Tibial artery (tissue), 4 donors: ENCODE data around the gene PLSCR2.
"Not testable (repeated sequence)": the region's sequence is repeated elsewhere in the genome, so short reads cannot be mapped to it uniquely, and the experiment has no call there.

Experiments used
- DNase-seq, 2 donors: peaks; one replicate each; pipeline ENCODE4 v3.0.0-alpha.2; 2019
- H3K27ac ChIP-seq, 2 donors: fragments of 200-600 bp; sonication (generic) in 1 of 2; 1 replicate in 1 of 2; 2 replicates in 1 of 2; pipeline ENCODE4 v1.5.1; 2018 to 2019; ENCODE audit warnings: mild to moderate bottlenecking in 1 of 2
- H3K27me3 ChIP-seq, 2 donors: fragments of 200-600 bp; sonication (generic) in 1 of 2; one replicate each; pipeline versions ENCODE4 v1.5.1 to v1.6.0; 2016 to 2019
- H3K36me3 ChIP-seq, 3 donors: fragments of 200-600 bp; sonication (generic) in 2 of 3; one replicate each; pipeline ENCODE4 v1.5.1; 2016 to 2019; ENCODE audit warnings: mild to moderate bottlenecking in 2 of 3
- H3K4me1 ChIP-seq, 4 donors: fragments of 200-600 bp; sonication (generic) in 2 of 4; 1 replicate in 3 of 4; 2 replicates in 1 of 4; pipeline ENCODE4 v1.5.1; 2016 to 2019
- H3K4me3 ChIP-seq, 2 donors: fragments of 200-600 bp; sonication (generic) in 1 of 2; 1 replicate in 1 of 2; 2 replicates in 1 of 2; pipeline ENCODE4 v1.5.1; 2018 to 2019; ENCODE audit warnings: mild to moderate bottlenecking in 2 of 2
- H3K9me3 ChIP-seq, 3 donors: fragments of 200-600 bp; sonication (generic) in 1 of 3; one replicate each; pipeline ENCODE4 v1.5.1; 2016 to 2019
- intact Hi-C: fragments of 100-400 bp; cut with DNase I; formaldehyde crosslinking; loops from one replicate; pipeline ENCODE4 v1.15.0; 2023; ENCODE audit warnings: low total_unique reads
- TF ChIP-seq, protein P1 (sequence below), 2 experiments: fragments of 200-600 bp in 1 of 2; fragments of 450-650 bp in 1 of 2; IDR thresholded peaks; one replicate each; pipeline ENCODE4 v1.5.1; 2017 to 2019; ENCODE audit warnings: antibody characterized with exemption in 2 of 2, mild to moderate bottlenecking in 1 of 2, moderate library complexity in 1 of 2

Gene PLSCR2

GRCh38 chr3:146501752-146502151 lies 32.4 kb upstream of the PLSCR2 start:
- DNase-seq, result no peak
- Histone ChIP-seq H3K4me1 (peaks cover 0 to 10% (median under 1%) of the 10 kb centered on the region in 4 donors), H3K4me3 (no peak overlapping the region), H3K36me3 (no peaks in the 10 kb centered on the region), H3K27ac (no peak overlapping the region), H3K9me3 (no peaks in the 10 kb centered on the region), H3K27me3 (no peaks in the 10 kb centered on the region)
- TF ChIP-seq, protein P1, sequence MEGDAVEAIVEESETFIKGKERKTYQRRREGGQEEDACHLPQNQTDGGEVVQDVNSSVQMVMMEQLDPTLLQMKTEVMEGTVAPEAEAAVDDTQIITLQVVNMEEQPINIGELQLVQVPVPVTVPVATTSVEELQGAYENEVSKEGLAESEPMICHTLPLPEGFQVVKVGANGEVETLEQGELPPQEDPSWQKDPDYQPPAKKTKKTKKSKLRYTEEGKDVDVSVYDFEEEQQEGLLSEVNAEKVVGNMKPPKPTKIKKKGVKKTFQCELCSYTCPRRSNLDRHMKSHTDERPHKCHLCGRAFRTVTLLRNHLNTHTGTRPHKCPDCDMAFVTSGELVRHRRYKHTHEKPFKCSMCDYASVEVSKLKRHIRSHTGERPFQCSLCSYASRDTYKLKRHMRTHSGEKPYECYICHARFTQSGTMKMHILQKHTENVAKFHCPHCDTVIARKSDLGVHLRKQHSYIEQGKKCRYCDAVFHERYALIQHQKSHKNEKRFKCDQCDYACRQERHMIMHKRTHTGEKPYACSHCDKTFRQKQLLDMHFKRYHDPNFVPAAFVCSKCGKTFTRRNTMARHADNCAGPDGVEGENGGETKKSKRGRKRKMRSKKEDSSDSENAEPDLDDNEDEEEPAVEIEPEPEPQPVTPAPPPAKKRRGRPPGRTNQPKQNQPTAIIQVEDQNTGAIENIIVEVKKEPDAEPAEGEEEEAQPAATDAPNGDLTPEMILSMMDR (IDR thresholded peaks at IDR 0.05), result no peak
- intact Hi-C loops, result no loop called here

- Histone ChIP-seq H3K9me3 (no peaks in the 10 kb centered on the region), H3K27me3 (no peaks in the 10 kb centered on the region), H3K36me3 (no peaks in the 10 kb centered on the region), H3K4me1 (no peaks in the 10 kb centered on the region), H3K27ac (no peak overlapping the region), H3K4me3 (no peak overlapping the region)
- TF ChIP-seq, protein P1 (IDR thresholded peaks at IDR 0.05), result no peak
- intact Hi-C loops, result no loop called here
- DNase-seq, result no peak
Observed at GRCh38 chr3:146499701-146500100, 30.3 kb upstream of the PLSCR2 start.

- intact Hi-C loops, result no loop called here
- no peaks in the 10 kb centered on the region for H3K27me3 ChIP-seq
- no peak overlapping the region for H3K4me3 ChIP-seq
- H3K27ac ChIP-seq, result no peak overlapping the region
- no peaks in the 10 kb centered on the region for H3K36me3 ChIP-seq
- H3K9me3 ChIP-seq, result no peaks in the 10 kb centered on the region
- DNase-seq, result no peak
- no peaks in the 10 kb centered on the region for H3K4me1 ChIP-seq
- TF ChIP-seq, protein P1 (IDR thresholded peaks at IDR 0.05), result no peak
Observed at GRCh38 chr3:146498002-146498736, 28.8 kb upstream of the PLSCR2 start.

- H3K9me3 ChIP-seq, H3K4me3 ChIP-seq, H3K27me3 ChIP-seq, H3K36me3 ChIP-seq, H3K27ac ChIP-seq, intact Hi-C loops, H3K4me1 ChIP-seq: not testable (repeated sequence)
- DNase-seq, result peak in 1 of 2 donors; percentile 53
Observed at GRCh38 chr3:146497145-146497843, 27.9 kb upstream of the PLSCR2 start.

DNA sequence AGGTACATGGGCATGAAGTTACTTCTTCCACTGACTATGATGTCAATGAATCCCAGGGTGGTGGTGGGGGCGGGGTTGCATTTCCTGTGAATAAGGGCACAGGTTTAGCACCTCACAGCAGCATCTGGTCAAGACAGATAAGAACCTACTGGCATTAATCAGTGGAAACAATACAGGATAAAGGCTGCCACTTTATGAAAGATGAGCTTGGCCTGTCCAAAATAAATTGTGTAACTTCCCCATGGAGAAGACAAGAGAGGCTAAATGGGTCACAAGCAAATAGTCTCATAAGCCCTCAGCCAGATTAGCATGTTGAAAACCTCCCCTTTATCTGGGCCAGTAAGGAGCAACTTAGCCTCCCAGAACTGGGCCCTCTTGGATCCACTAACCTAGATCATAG lies 27.4 kb upstream of the PLSCR2 start:
- TF ChIP-seq, protein P1 (IDR thresholded peaks at IDR 0.05), result no peak
- intact Hi-C loops, result no loop called here
- Histone ChIP-seq H3K27me3 (no peaks in the 10 kb centered on the region), H3K9me3 (no peaks in the 10 kb centered on the region), H3K36me3 (no peaks in the 10 kb centered on the region), H3K4me3 (no peak overlapping the region), H3K27ac (no peak overlapping the region), H3K4me1 (no peaks in the 10 kb centered on the region)
- no peak for DNase-seq

DNA sequence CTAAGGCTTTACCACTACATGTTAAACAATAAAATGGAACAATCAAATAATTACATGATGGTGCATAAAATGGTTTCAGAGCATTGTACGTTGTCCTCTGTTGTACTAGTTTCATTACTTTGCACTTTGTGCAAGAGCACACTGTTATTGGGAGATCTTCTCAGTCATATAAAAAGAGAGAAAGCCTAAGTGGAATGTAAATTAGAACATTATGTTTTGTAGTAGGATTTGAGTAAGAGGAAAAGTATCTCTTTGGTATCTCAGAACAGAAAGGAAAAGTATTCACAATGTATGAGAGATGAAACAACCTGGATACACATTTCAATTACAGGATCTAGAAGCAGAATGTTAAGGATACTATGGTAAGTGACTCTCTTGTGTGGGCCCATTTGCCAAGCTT lies 26.9 kb upstream of the PLSCR2 start:
- Histone ChIP-seq H3K36me3 (no peaks in the 10 kb centered on the region), H3K4me3 (no peak overlapping the region), H3K27me3 (no peaks in the 10 kb centered on the region), H3K9me3 (peaks cover 0 to 2% (median 0%) of the 10 kb centered on the region in 3 donors), H3K4me1 (no peaks in the 10 kb centered on the region), H3K27ac (no peak overlapping the region)
- no peak for DNase-seq
- TF ChIP-seq, protein P1 (IDR thresholded peaks at IDR 0.05), result no peak
- intact Hi-C loops, result no loop called here
